Fibroblast of lung (primary cell): ENCODE data around the gene KCTD8. TPM values are rescaled to one million over a fixed set of nuclear protein-coding genes. Genes with fewer than 3 reads are reported as not detected.

ENCODE experiments used
- DNase-seq, 2 donors: peaks; one replicate each; pipeline versions ENCODE4 v3.0.0 to v3.0.0-alpha.2; 2010; ENCODE audit warnings: low read depth in 2 of 2
- H2AFZ ChIP-seq: 2 replicates; pipeline ENCODE4 v1.5.1; 2012; ENCODE audit warnings: low read length, control low read depth, inconsistent platforms
- H3K27ac ChIP-seq: 2 replicates; pipeline ENCODE4 v1.5.1; 2011; ENCODE audit warnings: low read length, control low read depth; ENCODE audit not compliant: insufficient read depth
- H3K27me3 ChIP-seq: 2 replicates; pipeline ENCODE4 v1.5.1; 2011; ENCODE audit warnings: mild to moderate bottlenecking, low read length; ENCODE audit not compliant: control insufficient read depth, insufficient read depth
- H3K36me3 ChIP-seq: 2 replicates; pipeline ENCODE4 v1.5.1; 2011; ENCODE audit warnings: low read length; ENCODE audit not compliant: control insufficient read depth, insufficient read depth
- H3K4me1 ChIP-seq: 2 replicates; pipeline ENCODE4 v1.5.1; 2011; ENCODE audit warnings: low read length; ENCODE audit not compliant: control insufficient read depth, insufficient read depth; ENCODE audit errors: extremely low read depth
- H3K4me2 ChIP-seq: 2 replicates; pipeline ENCODE4 v1.5.1; 2011; ENCODE audit warnings: low read length, control low read depth; ENCODE audit not compliant: insufficient read depth; ENCODE audit errors: extremely low read depth
- H3K4me3 ChIP-seq, 4 experiments: fragments of 200-600 bp in 1 of 4; sonication (generic) in 1 of 4; replicated peaks in 1 of 4; 2 replicates each; pipeline ENCODE4 v1.5.1; 2011 to 2016; ENCODE audit warnings: low read length in 4 of 4, low read depth in 3 of 4, mild to moderate bottlenecking in 3 of 4, control low read depth in 2 of 4, inconsistent platforms in 1 of 4, mixed read lengths in 1 of 4; ENCODE audit not compliant: insufficient read depth in 1 of 4; ENCODE audit errors: control extremely low read depth in 1 of 4
- H3K79me2 ChIP-seq: 2 replicates; pipeline ENCODE4 v1.5.1; 2012; ENCODE audit warnings: mild to moderate bottlenecking, low read length, inconsistent platforms; ENCODE audit not compliant: control insufficient read depth, insufficient read depth
- H3K9ac ChIP-seq: 2 replicates; pipeline ENCODE4 v1.5.1; 2011; ENCODE audit warnings: mild to moderate bottlenecking, low read length, control low read depth; ENCODE audit not compliant: insufficient read depth
- H3K9me3 ChIP-seq: 2 replicates; pipeline ENCODE4 v1.5.1; 2012; ENCODE audit warnings: low read depth, low read length; ENCODE audit not compliant: control insufficient read depth, insufficient read depth
- H4K20me1 ChIP-seq: 2 replicates; pipeline ENCODE4 v1.5.1; 2011; ENCODE audit warnings: low read length; ENCODE audit not compliant: control insufficient read depth, insufficient read depth; ENCODE audit errors: extremely low read depth
- EZH2 ChIP-seq: IDR thresholded peaks from 2 replicates; pipeline ENCODE4 v1.5.1; 2012; ENCODE audit warnings: low read length, control low read depth, mild to moderate bottlenecking; ENCODE audit errors: missing control alignments
- polyA minus RNA-seq: library from RNA; depleted of rRNA, polyadenylated mRNA; stranded (reverse); fragments of >200 nt; gene quantifications from 2 replicates; pipeline ENCODE4 v1.2.3, GENCODE V29; 2011; ENCODE audit warnings: low replicate concordance
- polyA plus RNA-seq, 2 donors: library from polyadenylated mRNA; depleted of rRNA in 1 of 2; stranded (reverse) in 1 of 2; unstranded in 1 of 2; fragments of >200 nt; gene quantifications; 2 replicates each; pipeline ENCODE4 v1.2.1, GENCODE V29; 2011 to 2012; ENCODE audit warnings: missing spikeins in 1 of 2
- total RNA-seq: library from RNA; depleted of rRNA; stranded (reverse); fragments of >200 nt; gene quantifications from 2 replicates; pipeline ENCODE4 v1.2.1, GENCODE V29; 2014
- TF ChIP-seq, protein P1 (sequence below), 2 donors: IDR thresholded peaks in 1 of 2; conservative IDR thresholded peaks in 1 of 2; 1 replicate in 1 of 2; 2 replicates in 1 of 2; pipeline ENCODE4 v1.5.1; 2011 to 2012; ENCODE audit warnings: low read length in 2 of 2, control low read depth in 1 of 2, inconsistent platforms in 1 of 2, low read depth in 1 of 2, mild to moderate bottlenecking in 1 of 2

Gene KCTD8
- under 0.01 TPM in 1 of 2 replicates, not detected in the other for total RNA-seq
- 0.09 and 0.19 TPM in 2 replicates for polyA plus RNA-seq
- polyA plus RNA-seq (2012): 0.06 TPM in 1 of 2 replicates, not detected in the other
- not detected in 2 replicates for polyA minus RNA-seq

- Histone ChIP-seq H4K20me1 (no peaks in the 10 kb centered on the region), H3K27ac (no peak within 1 kb of the TSS), H3K4me1 (no peaks in the 10 kb centered on the region), H3K4me2 (peak within 1 kb of the TSS; percentile 94), H3K79me2 (no peaks in the 10 kb centered on the region), H2AFZ (peak within 1 kb of the TSS; percentile 82), H3K9ac (no peak within 1 kb of the TSS), H3K9me3 (no peaks in the 10 kb centered on the region), H3K4me3 (peak within 1 kb of the TSS; percentile 41 to 72 (median 52)), H3K27me3 (peaks cover 8% of the 10 kb centered on the region), H3K36me3 (no peaks in the 10 kb centered on the region)
- TF ChIP-seq, protein P1, sequence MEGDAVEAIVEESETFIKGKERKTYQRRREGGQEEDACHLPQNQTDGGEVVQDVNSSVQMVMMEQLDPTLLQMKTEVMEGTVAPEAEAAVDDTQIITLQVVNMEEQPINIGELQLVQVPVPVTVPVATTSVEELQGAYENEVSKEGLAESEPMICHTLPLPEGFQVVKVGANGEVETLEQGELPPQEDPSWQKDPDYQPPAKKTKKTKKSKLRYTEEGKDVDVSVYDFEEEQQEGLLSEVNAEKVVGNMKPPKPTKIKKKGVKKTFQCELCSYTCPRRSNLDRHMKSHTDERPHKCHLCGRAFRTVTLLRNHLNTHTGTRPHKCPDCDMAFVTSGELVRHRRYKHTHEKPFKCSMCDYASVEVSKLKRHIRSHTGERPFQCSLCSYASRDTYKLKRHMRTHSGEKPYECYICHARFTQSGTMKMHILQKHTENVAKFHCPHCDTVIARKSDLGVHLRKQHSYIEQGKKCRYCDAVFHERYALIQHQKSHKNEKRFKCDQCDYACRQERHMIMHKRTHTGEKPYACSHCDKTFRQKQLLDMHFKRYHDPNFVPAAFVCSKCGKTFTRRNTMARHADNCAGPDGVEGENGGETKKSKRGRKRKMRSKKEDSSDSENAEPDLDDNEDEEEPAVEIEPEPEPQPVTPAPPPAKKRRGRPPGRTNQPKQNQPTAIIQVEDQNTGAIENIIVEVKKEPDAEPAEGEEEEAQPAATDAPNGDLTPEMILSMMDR (conservative IDR thresholded peaks at IDR 0.05 in 1 of 2, IDR thresholded peaks at IDR 0.05 in 1 of 2; ENCODE audit: low read depth in 1 of 2, low read length in 2 of 2): peak; percentile 53 to 59
- no peak for TF ChIP-seq EZH2
- DNase-seq: peak; percentile 76 to 92
Measured at GRCh38 chr4:44448521-44449461, at the start of gene KCTD8. KCTD8 (minus strand) TSS chr4:44448809.

DNA sequence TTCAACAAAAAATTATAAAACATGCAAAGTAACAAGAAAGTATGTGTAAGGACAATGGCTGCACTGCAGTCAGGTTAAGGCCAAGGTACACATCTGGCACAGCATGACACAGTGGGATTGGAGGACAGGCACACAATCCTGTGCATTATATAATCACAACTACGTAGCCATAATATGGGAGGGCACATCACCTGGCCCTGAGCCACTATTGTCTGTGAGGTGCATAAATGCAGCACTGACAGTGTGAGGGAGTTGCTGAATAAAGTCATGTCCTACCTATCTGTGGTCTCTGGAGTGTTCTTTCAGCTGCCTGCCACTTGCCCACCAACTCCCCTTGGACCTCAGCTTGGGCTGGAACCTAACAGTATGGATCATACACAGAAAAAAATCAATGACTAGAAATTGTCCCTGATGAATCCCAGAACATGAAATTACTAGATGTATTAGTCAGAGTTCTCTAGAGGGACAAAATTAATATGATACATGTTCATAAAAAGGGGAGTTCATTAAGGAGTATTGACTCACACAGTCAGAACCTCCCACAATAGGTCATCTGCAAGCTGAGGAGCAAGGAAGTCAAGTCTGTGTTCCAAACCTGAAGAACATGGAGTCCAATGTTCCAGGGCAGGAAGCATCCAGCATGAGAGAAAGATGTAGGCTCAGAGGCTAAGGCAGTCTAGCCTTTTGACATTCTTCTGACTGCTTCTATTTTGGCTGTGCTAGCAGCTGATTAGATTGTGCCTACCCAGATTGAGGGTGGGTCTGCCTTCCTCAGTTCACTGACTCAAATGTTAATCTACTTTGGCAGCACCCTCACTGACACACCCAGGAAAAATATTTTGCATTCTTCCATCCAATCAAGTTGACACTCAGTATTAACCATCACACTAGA lies 46.4 kb upstream of the KCTD8 start:
- H3K9me3 ChIP-seq: no peaks in the 10 kb centered on the region
- TF ChIP-seq, protein P1 (conservative IDR thresholded peaks at IDR 0.05 in 1 of 2, IDR thresholded peaks at IDR 0.05 in 1 of 2; ENCODE audit: low read depth in 1 of 2, low read length in 2 of 2): no peak
- no peak for TF ChIP-seq EZH2
- peak in 1 of 2 donors; percentile 1 for DNase-seq

DNA sequence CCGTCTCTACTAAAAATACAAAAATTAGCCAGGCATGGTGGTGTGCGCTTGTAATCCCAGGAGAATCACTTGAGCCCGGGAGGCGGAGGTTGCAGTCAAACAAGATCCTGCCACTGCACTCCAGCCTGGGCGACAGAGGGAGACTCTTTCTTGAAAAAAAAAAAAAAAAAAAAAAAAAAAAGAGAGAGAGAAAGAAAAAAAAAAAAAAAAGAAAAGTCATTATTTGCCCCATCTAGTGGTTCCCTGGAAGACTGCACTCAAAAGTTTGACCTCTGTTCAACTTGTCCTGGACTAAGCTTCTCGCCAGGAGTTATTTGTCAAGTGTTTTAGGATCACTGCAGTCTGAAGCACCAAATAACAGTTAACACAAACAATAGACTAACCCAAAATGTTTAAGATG lies 45.3 kb upstream of the KCTD8 start:
- Histone ChIP-seq H3K9ac (no peak overlapping the region), H3K4me1 (no peaks in the 10 kb centered on the region), H3K4me2 (no peak overlapping the region), H3K36me3 (no peaks in the 10 kb centered on the region), H3K79me2 (no peaks in the 10 kb centered on the region), H2AFZ (no peak overlapping the region), H3K27me3 (no peaks in the 10 kb centered on the region), H3K27ac (no peak overlapping the region), H3K4me3 (no peak overlapping the region), H3K9me3 (no peaks in the 10 kb centered on the region), H4K20me1 (no peaks in the 10 kb centered on the region)
- TF ChIP-seq, protein P1 (conservative IDR thresholded peaks at IDR 0.05 in 1 of 2, IDR thresholded peaks at IDR 0.05 in 1 of 2; ENCODE audit: low read depth in 1 of 2, low read length in 2 of 2): peak; percentile 37 to 38
- no peak for TF ChIP-seq EZH2
- DNase-seq: no peak

More for the DNA sequence above, 46.4 kb upstream of the KCTD8 start:
- Histone ChIP-seq H2AFZ (no peak overlapping the region), H3K4me1 (no peaks in the 10 kb centered on the region), H3K27me3 (no peaks in the 10 kb centered on the region), H3K79me2 (no peaks in the 10 kb centered on the region), H3K36me3 (no peaks in the 10 kb centered on the region), H3K4me2 (no peak overlapping the region), H3K4me3 (no peak overlapping the region), H4K20me1 (no peaks in the 10 kb centered on the region), H3K27ac (no peak overlapping the region), H3K9ac (no peak overlapping the region)
